ENCODE data around the gene ZNF674. TPM values are rescaled to one million over a fixed set of nuclear protein-coding genes. Genes with fewer than 3 reads are reported as not detected.
"Not testable (repeated sequence)": the region's sequence is repeated elsewhere in the genome, so short reads cannot be mapped to it uniquely, and the experiment has no call there.

Gene ZNF674
- total and polyA plus RNA-seq, 2 donors (not counting 1 experiment from before 2014, with no cell fraction given): 0.84 to 2.3 TPM

DNA sequence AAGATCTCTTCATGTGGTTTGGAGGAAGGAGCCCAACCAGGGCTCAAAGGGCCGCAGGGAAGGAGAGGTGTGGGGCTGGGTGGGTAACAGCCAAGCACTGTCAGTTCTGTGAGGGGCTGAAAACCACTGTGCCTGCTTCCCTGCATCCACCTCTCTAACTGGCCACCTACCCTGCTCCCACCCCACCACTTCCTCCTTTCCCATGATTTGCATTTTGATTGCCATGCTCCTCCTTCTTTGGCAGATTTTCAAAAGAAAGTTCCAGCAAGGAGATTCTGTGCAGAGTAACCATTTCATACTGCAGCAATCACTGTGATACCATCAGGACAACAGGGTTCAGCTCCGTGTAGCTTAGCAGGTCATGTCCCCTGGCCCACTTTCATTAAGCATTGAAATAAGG lies 1.8 kb downstream of the ZNF674 start:
- Histone ChIP-seq H3K79me2 (ENCODE audit: control insufficient read depth, insufficient read depth, low read length) (peaks cover 11% of the 10 kb centered on the region), H3K4me1 (ENCODE audit: control insufficient read depth in 2 of 2, insufficient read depth in 2 of 2, low read length in 2 of 2) (peaks cover 5 to 17% of the 10 kb centered on the region in 2 donors), H3K4me3 (ENCODE audit: control extremely low read depth in 1 of 5, extremely low read depth in 1 of 5, insufficient read depth in 1 of 5, low read depth in 2 of 5, low read length in 4 of 5) (no peak overlapping the region), H3K9me3 (ENCODE audit: control extremely low read depth in 1 of 3, control insufficient read depth in 2 of 3, insufficient read depth in 1 of 3, low read length in 2 of 3) (no peaks in the 10 kb centered on the region), H3K36me3 (replicated peaks in 1 of 2; ENCODE audit: control extremely low read depth in 1 of 2, control insufficient read depth in 1 of 2, extremely low read depth in 1 of 2, insufficient read depth in 2 of 2, low read length in 1 of 2) (no peaks in the 10 kb centered on the region), H3K4me2 (replicated peaks; ENCODE audit: low read depth, low read length, poor library complexity, severe bottlenecking) (no peak overlapping the region), H3K27me3 (replicated peaks in 1 of 4; ENCODE audit: control extremely low read depth in 1 of 4, control insufficient read depth in 3 of 4, insufficient read depth in 4 of 4, low read length in 3 of 4) (no peaks in the 10 kb centered on the region), H3K9ac (ENCODE audit: low read length) (no peak overlapping the region), H2AFZ (ENCODE audit: insufficient read depth, low read depth, low read length, poor library complexity, severe bottlenecking) (no peak overlapping the region), H4K20me1 (ENCODE audit: control insufficient read depth, insufficient read depth, low read length, poor library complexity, severe bottlenecking) (no peaks in the 10 kb centered on the region), H3K27ac (ENCODE audit: low read length in 2 of 2) (no peak overlapping the region)
- Mint-ChIP-seq H3K4me3 (no peak overlapping the region), H3K27ac (no peak overlapping the region), H3K4me1 (peaks cover 28% of the 10 kb centered on the region), H3K27me3 (no peaks in the 10 kb centered on the region), H3K9me3 (ENCODE audit: insufficient read depth) (no peaks in the 10 kb centered on the region)
- intact Hi-C loops (cut with micrococcal nuclease): no loop called here
- DNase-seq (no peak), ATAC-seq (ENCODE audit: low read depth) (no peak)
- WGBS (ENCODE audit: insufficient coverage): no CpG with 5 or more reads among the region's 2 CpGs
- POLR2A ChIA-PET: no interaction called here
- CTCF ChIA-PET: no interaction called here
- TF ChIP-seq EZH2 (IDR thresholded peaks at IDR 0.05; ENCODE audit: borderline replicate concordance, insufficient read depth, low read depth, low read length, poor library complexity, severe bottlenecking): no peak
- TF ChIP-seq, protein P1, sequence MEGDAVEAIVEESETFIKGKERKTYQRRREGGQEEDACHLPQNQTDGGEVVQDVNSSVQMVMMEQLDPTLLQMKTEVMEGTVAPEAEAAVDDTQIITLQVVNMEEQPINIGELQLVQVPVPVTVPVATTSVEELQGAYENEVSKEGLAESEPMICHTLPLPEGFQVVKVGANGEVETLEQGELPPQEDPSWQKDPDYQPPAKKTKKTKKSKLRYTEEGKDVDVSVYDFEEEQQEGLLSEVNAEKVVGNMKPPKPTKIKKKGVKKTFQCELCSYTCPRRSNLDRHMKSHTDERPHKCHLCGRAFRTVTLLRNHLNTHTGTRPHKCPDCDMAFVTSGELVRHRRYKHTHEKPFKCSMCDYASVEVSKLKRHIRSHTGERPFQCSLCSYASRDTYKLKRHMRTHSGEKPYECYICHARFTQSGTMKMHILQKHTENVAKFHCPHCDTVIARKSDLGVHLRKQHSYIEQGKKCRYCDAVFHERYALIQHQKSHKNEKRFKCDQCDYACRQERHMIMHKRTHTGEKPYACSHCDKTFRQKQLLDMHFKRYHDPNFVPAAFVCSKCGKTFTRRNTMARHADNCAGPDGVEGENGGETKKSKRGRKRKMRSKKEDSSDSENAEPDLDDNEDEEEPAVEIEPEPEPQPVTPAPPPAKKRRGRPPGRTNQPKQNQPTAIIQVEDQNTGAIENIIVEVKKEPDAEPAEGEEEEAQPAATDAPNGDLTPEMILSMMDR (IDR thresholded peaks at IDR 0.05): no peak

DNA sequence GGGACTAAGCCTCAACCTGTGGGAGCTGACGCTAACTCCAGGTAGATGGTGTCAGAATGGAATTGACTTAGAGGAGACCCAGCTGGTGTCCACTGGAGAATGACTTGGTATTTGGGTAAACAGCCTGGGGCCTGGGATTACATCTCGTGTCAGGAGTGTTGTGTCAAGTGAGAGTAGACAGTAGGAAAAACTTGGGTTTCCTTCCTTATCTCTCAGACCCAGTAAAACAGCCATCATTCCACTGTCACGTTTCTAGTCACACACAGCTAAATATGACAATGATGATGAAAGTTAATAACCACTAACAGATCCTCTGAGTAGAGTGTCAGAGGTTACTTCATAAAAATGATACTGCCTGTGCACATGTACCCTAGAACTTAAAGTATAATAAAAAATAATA lies 13.8 kb downstream of the ZNF674 start:
- Histone ChIP-seq H3K4me3 (ENCODE audit: control extremely low read depth in 1 of 5, extremely low read depth in 1 of 5, insufficient read depth in 1 of 5, low read depth in 2 of 5, low read length in 4 of 5) (no peak overlapping the region), H3K36me3 (replicated peaks in 1 of 2; ENCODE audit: control extremely low read depth in 1 of 2, control insufficient read depth in 1 of 2, extremely low read depth in 1 of 2, insufficient read depth in 2 of 2, low read length in 1 of 2) (no peaks in the 10 kb centered on the region), H3K9ac (ENCODE audit: low read length) (no peak overlapping the region), H3K4me1 (ENCODE audit: control insufficient read depth in 2 of 2, insufficient read depth in 2 of 2, low read length in 2 of 2) (no peaks in the 10 kb centered on the region), H3K27me3 (replicated peaks in 1 of 4; ENCODE audit: control extremely low read depth in 1 of 4, control insufficient read depth in 3 of 4, insufficient read depth in 4 of 4, low read length in 3 of 4) (no peaks in the 10 kb centered on the region), H3K9me3 (ENCODE audit: control extremely low read depth in 1 of 3, control insufficient read depth in 2 of 3, insufficient read depth in 1 of 3, low read length in 2 of 3) (no peaks in the 10 kb centered on the region), H2AFZ (ENCODE audit: insufficient read depth, low read depth, low read length, poor library complexity, severe bottlenecking) (no peak overlapping the region), H3K27ac (ENCODE audit: low read length in 2 of 2) (no peak overlapping the region), H3K79me2 (ENCODE audit: control insufficient read depth, insufficient read depth, low read length) (no peaks in the 10 kb centered on the region), H4K20me1 (ENCODE audit: control insufficient read depth, insufficient read depth, low read length, poor library complexity, severe bottlenecking) (no peaks in the 10 kb centered on the region), H3K4me2 (replicated peaks; ENCODE audit: low read depth, low read length, poor library complexity, severe bottlenecking) (no peak overlapping the region)
- ATAC-seq (ENCODE audit: low read depth) (no peak), DNase-seq (no peak)
- H3K9me3 Mint-ChIP-seq (ENCODE audit: insufficient read depth): no peaks in the 10 kb centered on the region
- POLR2A ChIA-PET: no interaction called here
- intact Hi-C loops (cut with micrococcal nuclease): no loop called here
- peaks cover 2% of the 10 kb centered on the region for H3K4me1 Mint-ChIP-seq
- CTCF ChIA-PET: no interaction called here
- TF ChIP-seq, protein P1 (IDR thresholded peaks at IDR 0.05): no peak
- no CpG with 5 or more reads among the region's 3 CpGs for WGBS (ENCODE audit: insufficient coverage)
- H3K27me3 Mint-ChIP-seq: no peaks in the 10 kb centered on the region
- H3K27ac Mint-ChIP-seq: no peak overlapping the region
- H3K4me3 Mint-ChIP-seq: no peak overlapping the region

DNA sequence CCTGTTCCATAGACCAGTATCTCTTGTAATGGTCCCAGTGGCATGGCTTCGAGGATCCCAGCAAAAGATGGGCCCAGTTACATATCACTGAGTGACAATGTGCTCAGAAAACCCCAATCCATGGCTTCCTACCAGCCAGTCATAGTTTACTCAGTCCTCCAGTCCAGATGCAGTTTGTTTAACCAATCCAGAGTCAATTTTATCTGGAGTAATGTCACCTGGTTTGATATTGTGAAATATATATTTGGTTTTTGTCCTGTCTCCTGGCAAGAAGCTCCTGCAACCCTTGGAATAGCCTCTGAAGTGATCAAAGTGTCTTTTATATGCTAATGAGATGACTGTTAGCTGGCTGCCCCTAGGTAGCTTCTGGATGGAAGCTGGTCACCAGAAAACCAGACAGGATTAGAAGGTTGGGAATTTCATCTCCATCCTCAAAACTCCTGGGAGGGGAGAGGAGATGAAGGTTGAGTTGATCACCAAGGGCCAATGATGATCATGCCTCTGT lies 14.8 kb downstream of the ZNF674 start:
- H3K4me3 Mint-ChIP-seq; intact Hi-C loops (cut with micrococcal nuclease); H3K4me2 ChIP-seq (replicated peaks; ENCODE audit: low read depth, low read length, poor library complexity, severe bottlenecking); H3K4me3 ChIP-seq (ENCODE audit: control extremely low read depth in 1 of 5, extremely low read depth in 1 of 5, insufficient read depth in 1 of 5, low read depth in 2 of 5, low read length in 4 of 5); H2AFZ ChIP-seq (ENCODE audit: insufficient read depth, low read depth, low read length, poor library complexity, severe bottlenecking); H3K27me3 ChIP-seq (replicated peaks in 1 of 4; ENCODE audit: control extremely low read depth in 1 of 4, control insufficient read depth in 3 of 4, insufficient read depth in 4 of 4, low read length in 3 of 4); H3K27ac Mint-ChIP-seq; H3K27ac ChIP-seq (ENCODE audit: low read length in 2 of 2); H3K79me2 ChIP-seq (ENCODE audit: control insufficient read depth, insufficient read depth, low read length); H3K9ac ChIP-seq (ENCODE audit: low read length); H3K36me3 ChIP-seq (replicated peaks in 1 of 2; ENCODE audit: control extremely low read depth in 1 of 2, control insufficient read depth in 1 of 2, extremely low read depth in 1 of 2, insufficient read depth in 2 of 2, low read length in 1 of 2); DNase-seq; H3K4me1 Mint-ChIP-seq; CTCF ChIA-PET; POLR2A ChIA-PET; H3K9me3 ChIP-seq (ENCODE audit: control extremely low read depth in 1 of 3, control insufficient read depth in 2 of 3, insufficient read depth in 1 of 3, low read length in 2 of 3); H3K9me3 Mint-ChIP-seq (ENCODE audit: insufficient read depth); H4K20me1 ChIP-seq (ENCODE audit: control insufficient read depth, insufficient read depth, low read length, poor library complexity, severe bottlenecking); ATAC-seq (ENCODE audit: low read depth); H3K27me3 Mint-ChIP-seq; H3K4me1 ChIP-seq (ENCODE audit: control insufficient read depth in 2 of 2, insufficient read depth in 2 of 2, low read length in 2 of 2): not testable (repeated sequence)
- WGBS (ENCODE audit: insufficient coverage): no CpG with 5 or more reads among the region's 1 CpG
